Activated CD4-positive, alpha-beta T cell treated with anti-CD3 and anti-CD28 coated beads, Interleukin-2, amount 50 U/mL, for 4 hours (primary cell): ENCODE measurements around the gene RRAGC.
"Not testable (repeated sequence)": the region's sequence is repeated elsewhere in the genome, so short reads cannot be mapped to it uniquely, and the experiment has no call there.

Experiments
- DNase-seq, 2 experiments: peaks; one replicate each; pipeline ENCODE4 v3.0.0-alpha.2; 2020

The RRAGC gene

GRCh38 chr1:38852780-38853179 lies 6.8 kb downstream of the RRAGC start:
- DNase-seq: no peak

GRCh38 chr1:38848071-38848470 lies 11.5 kb downstream of the RRAGC start:
- DNase-seq: no peak

- DNase-seq: no peak
Measured at GRCh38 chr1:38846210-38846609, 13.4 kb downstream of the RRAGC start.

- DNase-seq: not testable (repeated sequence)
Measured at GRCh38 chr1:38845088-38845487, 14.5 kb downstream of the RRAGC start.

GRCh38 chr1:38840281-38840680 lies 19.3 kb downstream of the RRAGC start:
- DNase-seq: no peak

- DNase-seq: no peak
Measured at GRCh38 chr1:38839363-38839762, 20.2 kb downstream of the RRAGC start.

- not testable (repeated sequence) for DNase-seq
Measured at GRCh38 chr1:38836316-38836715, 23.3 kb downstream of the RRAGC start.

- DNase-seq: peak; percentile 15 to 16
Measured at GRCh38 chr1:38834937-38835827, 24.4 kb downstream of the RRAGC start.

- no peak for DNase-seq
Measured at GRCh38 chr1:38834221-38834782, 25.3 kb downstream of the RRAGC start.

GRCh38 chr1:38833146-38833545 lies 26.4 kb downstream of the RRAGC start:
- DNase-seq: no peak

GRCh38 chr1:38832370-38832734 lies 27.2 kb downstream of the RRAGC start:
- DNase-seq: no peak

- no peak for DNase-seq
Measured at GRCh38 chr1:38831731-38832369, 27.7 kb downstream of the RRAGC start.

- no peak for DNase-seq
Measured at GRCh38 chr1:38829368-38829767, 30.2 kb downstream of the RRAGC start.

- no peak for DNase-seq
Measured at GRCh38 chr1:38827318-38827717, 32.3 kb downstream of the RRAGC start.

- no peak for DNase-seq
Measured at GRCh38 chr1:38826886-38827285, 32.7 kb downstream of the RRAGC start.

GRCh38 chr1:38826262-38826661 lies 33.3 kb downstream of the RRAGC start:
- DNase-seq: no peak

- DNase-seq: no peak
Measured at GRCh38 chr1:38820860-38821259, 38.7 kb downstream of the RRAGC start.

GRCh38 chr1:38819516-38819915 lies 40.1 kb downstream of the RRAGC start:
- DNase-seq: no peak

GRCh38 chr1:38819040-38819439 lies 40.5 kb downstream of the RRAGC start:
- no peak for DNase-seq

- DNase-seq: peak; percentile 21 to 25
Measured at GRCh38 chr1:38818175-38818976, 41.2 kb downstream of the RRAGC start.

GRCh38 chr1:38817267-38818174 lies 42.1 kb downstream of the RRAGC start:
- DNase-seq: no peak
